Neural cell (in vitro differentiated cells): Measurements from ENCODE around the gene NR1H2. TPM values are rescaled to one million over a fixed set of nuclear protein-coding genes. Genes with fewer than 3 reads are reported as not detected.

Source experiments
- H2AFZ ChIP-seq: fragments of 200-600, 300-800 bp; sonication (generic), shearing (Covaris generic); 2 replicates; pipeline ENCODE4 v1.6.0; 2014; ENCODE audit warnings: low read depth, mild to moderate bottlenecking, antibody characterized with exemption, low read length, moderate library complexity
- H3F3A ChIP-seq: fragments of 200-600 bp; shearing (Covaris generic); 2 replicates; pipeline ENCODE4 v1.6.1; 2016; ENCODE audit warnings: mild to moderate bottlenecking, moderate library complexity, mixed read lengths, antibody characterized with exemption, low read length; ENCODE audit not compliant: insufficient read depth, poor library complexity, severe bottlenecking
- H3K27ac ChIP-seq: fragments of 200-600, 300-800 bp; sonication (generic), shearing (Covaris generic); 2 replicates; pipeline ENCODE4 v1.5.1; 2014; ENCODE audit warnings: mild to moderate bottlenecking, low read length, moderate library complexity
- H3K27me3 ChIP-seq: fragments of 300-800, 200-600 bp; sonication (generic), shearing (Covaris generic); 2 replicates; pipeline ENCODE4 v1.6.0; 2014; ENCODE audit warnings: mild to moderate bottlenecking, low read depth, low read length, moderate library complexity; ENCODE audit not compliant: insufficient read depth
- H3K36me3 ChIP-seq: fragments of 300-800, 200-600 bp; sonication (generic), shearing (Covaris generic); 2 replicates; pipeline ENCODE4 v1.5.1; 2014; ENCODE audit warnings: mild to moderate bottlenecking, antibody characterized with exemption, low read length, moderate library complexity; ENCODE audit not compliant: insufficient read depth
- H3K4me2 ChIP-seq: fragments of 300-800, 200-600 bp; sonication (generic), shearing (Covaris generic); 2 replicates; pipeline ENCODE4 v1.6.0; 2014; ENCODE audit warnings: mild to moderate bottlenecking, low read length
- H3K4me3 ChIP-seq: fragments of 300-800, 200-600 bp; sonication (generic), shearing (Covaris generic); 2 replicates; pipeline ENCODE4 v1.5.1; 2014; ENCODE audit warnings: mild to moderate bottlenecking, low read length, moderate library complexity
- H3K79me2 ChIP-seq: fragments of 200-600 bp; shearing (Covaris generic); replicated peaks from 2 replicates; pipeline ENCODE4 v1.6.0; 2014; ENCODE audit warnings: mild to moderate bottlenecking, low read length, moderate library complexity; ENCODE audit not compliant: insufficient read depth
- H3K9ac ChIP-seq: fragments of 300-800, 200-600 bp; sonication (generic), shearing (Covaris generic); 2 replicates; pipeline ENCODE4 v1.6.1; 2016; ENCODE audit warnings: mild to moderate bottlenecking, low read length, mixed read lengths
- H3K9me2 ChIP-seq: fragments of 200-600 bp; shearing (Covaris generic); 2 replicates; pipeline ENCODE4 v1.6.1; 2016; ENCODE audit warnings: mild to moderate bottlenecking, low read length, mixed read lengths; ENCODE audit not compliant: insufficient read depth
- H3K9me3 ChIP-seq: fragments of 200-600, 300-800 bp; sonication (generic), shearing (Covaris generic); 2 replicates; pipeline ENCODE4 v1.6.1; 2016; ENCODE audit warnings: mild to moderate bottlenecking, mixed run types, low read length, moderate library complexity, mixed read lengths
- H4K20me1 ChIP-seq: fragments of 200-600 bp; shearing (Covaris generic); 2 replicates; pipeline ENCODE4 v1.6.1; 2016; ENCODE audit warnings: mild to moderate bottlenecking, mixed run types; ENCODE audit not compliant: insufficient read depth
- CTCF ChIP-seq: fragments of 450-650 bp; IDR thresholded peaks from 2 replicates; pipeline ENCODE4 v1.5.1; 2014; ENCODE audit warnings: antibody characterized with exemption, mild to moderate bottlenecking, moderate library complexity; ENCODE audit not compliant: poor library complexity, severe bottlenecking
- EP300 ChIP-seq: fragments of 450-650 bp; conservative IDR thresholded peaks from 2 replicates; pipeline ENCODE4 v1.6.1; 2014; ENCODE audit warnings: antibody characterized with exemption, mild to moderate bottlenecking, moderate library complexity; ENCODE audit not compliant: poor library complexity, severe bottlenecking
- EZH2 ChIP-seq: fragments of 200-600, 300-800 bp; shearing (Covaris generic), sonication (generic); IDR thresholded peaks from 2 replicates; pipeline ENCODE4 v1.6.1; 2014; ENCODE audit warnings: antibody characterized with exemption, low read length, borderline replicate concordance, mild to moderate bottlenecking; ENCODE audit not compliant: insufficient read depth, poor library complexity, severe bottlenecking
- MXI1 ChIP-seq: fragments of 450-650 bp; conservative IDR thresholded peaks from 2 replicates; pipeline ENCODE4 v1.6.1; 2014; ENCODE audit warnings: antibody characterized with exemption, mild to moderate bottlenecking; ENCODE audit not compliant: poor library complexity, severe bottlenecking
- POLR2AphosphoS5 ChIP-seq: IDR thresholded peaks from 2 replicates; pipeline ENCODE4 v1.6.1; 2012
- RAD21 ChIP-seq: fragments of 450-650 bp; conservative IDR thresholded peaks from 2 replicates; pipeline ENCODE4 v1.6.1; 2014; ENCODE audit warnings: antibody characterized with exemption, mild to moderate bottlenecking, moderate library complexity
- REST ChIP-seq: IDR thresholded peaks from 2 replicates; pipeline ENCODE4 v1.6.1; 2012; ENCODE audit warnings: borderline replicate concordance
- SMC3 ChIP-seq: fragments of 450-650 bp; conservative IDR thresholded peaks from 2 replicates; pipeline ENCODE4 v1.6.1; 2014; ENCODE audit warnings: antibody characterized with exemption, mild to moderate bottlenecking, moderate library complexity; ENCODE audit not compliant: poor library complexity
- TAF1 ChIP-seq: IDR thresholded peaks from 2 replicates; pipeline ENCODE4 v1.6.1; 2012; ENCODE audit warnings: low read depth
- polyA plus RNA-seq: library from polyadenylated mRNA; depleted of rRNA; stranded (reverse); fragments of >200 nt; gene quantifications from 2 replicates; pipeline ENCODE4 v1.2.3, GENCODE V29; 2014

Gene NR1H2
- polyA plus RNA-seq, 1 donor from 2014 or later = 18.5 TPM

DNA sequence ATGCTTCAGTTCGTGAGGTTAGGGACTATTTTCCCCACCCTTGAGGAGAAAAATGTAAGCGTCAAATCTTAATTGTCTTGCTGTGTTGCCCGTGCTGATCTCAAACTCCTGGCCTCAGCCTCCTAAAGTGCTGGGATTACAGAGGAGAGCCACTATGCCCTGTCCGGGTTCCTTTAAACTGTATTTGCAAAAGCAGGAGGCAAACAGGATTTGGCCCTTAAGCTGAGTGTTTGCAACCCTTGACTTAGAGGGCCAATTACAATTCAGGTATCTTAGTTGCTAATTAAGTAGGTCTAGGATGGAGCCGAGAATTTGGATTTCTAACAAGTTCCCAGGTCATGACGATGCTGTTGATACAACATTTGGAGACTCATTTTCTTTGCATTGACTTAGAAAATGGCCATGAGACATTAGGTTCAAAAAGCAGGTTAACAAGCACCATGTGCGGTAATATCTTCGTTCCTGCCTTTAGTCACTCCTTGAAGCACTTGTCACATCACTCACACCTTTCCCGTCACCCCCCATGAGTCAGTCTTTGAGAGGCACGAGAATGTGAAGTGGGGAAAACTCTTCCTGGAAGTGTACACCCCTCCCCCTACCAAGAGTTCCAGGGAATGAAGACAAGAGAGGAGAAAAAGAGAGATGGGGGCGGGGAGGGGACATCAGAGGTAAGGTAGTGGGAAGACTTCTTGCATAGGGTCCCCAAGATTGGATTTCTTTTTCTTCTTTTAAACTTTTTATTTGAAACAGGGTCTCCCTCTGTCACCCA is 13.4 kb upstream of the NR1H2 start:
- Histone ChIP-seq H3K9ac (no peak overlapping the region), H3K9me2 (no peaks in the 10 kb centered on the region), H3K27ac (no peak overlapping the region), H4K20me1 (no peaks in the 10 kb centered on the region), H3F3A (no peaks in the 10 kb centered on the region), H2AFZ (no peak overlapping the region), H3K79me2 (no peaks in the 10 kb centered on the region), H3K4me2 (no peak overlapping the region), H3K27me3 (no peaks in the 10 kb centered on the region), H3K4me3 (no peak overlapping the region), H3K36me3 (no peaks in the 10 kb centered on the region), H3K9me3 (no peaks in the 10 kb centered on the region)
- TF ChIP-seq TAF1 = no peak
- no peak for TF ChIP-seq EP300
- TF ChIP-seq RAD21 = no peak
- no peak for TF ChIP-seq REST
- TF ChIP-seq CTCF = no peak
- TF ChIP-seq EZH2 = no peak
- no peak for TF ChIP-seq SMC3
- no peak for TF ChIP-seq MXI1
- no peak for TF ChIP-seq POLR2AphosphoS5

DNA sequence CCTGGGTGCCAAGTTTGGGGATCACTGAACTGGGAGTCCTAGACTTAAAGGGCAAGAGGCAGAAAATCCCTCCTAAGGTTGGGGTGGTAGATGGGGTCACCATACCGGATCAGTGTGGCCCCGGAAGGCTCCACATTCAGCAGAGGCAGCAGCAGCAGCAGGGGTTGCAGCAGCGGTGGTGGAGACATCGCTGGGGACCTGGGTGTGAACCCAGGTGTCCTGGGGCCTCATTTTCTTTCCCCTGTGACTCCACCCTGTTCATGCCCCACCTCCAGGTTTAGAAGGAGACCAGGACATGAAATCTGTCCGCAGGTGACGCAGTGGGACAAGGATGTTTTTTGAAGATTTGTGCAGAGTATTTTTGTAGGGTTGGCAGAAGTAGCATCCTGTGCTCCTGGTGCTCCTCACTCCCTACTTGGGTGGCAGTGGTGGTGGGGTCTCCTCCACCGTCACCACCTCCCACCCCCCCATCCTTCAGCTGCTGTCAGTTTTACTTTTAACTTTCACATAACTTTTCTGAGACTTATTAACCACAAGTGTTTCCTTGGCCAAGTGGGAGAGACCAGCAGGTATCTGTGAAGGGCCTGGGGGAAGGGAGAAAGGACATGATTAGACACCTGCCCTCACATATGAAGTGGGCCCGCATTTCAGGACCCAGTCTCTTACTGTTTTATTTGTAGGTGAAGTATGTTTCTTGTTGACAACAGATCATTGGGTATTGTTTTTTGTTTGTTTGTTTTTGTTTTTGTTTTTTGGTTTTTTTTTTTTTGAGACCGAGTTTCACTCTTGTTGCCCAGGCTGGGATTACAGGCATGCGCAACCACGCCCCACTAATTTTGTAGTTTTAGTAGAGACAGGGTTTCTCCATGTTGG is 10.6 kb upstream of the NR1H2 start, which contains the start of gene NAPSA:
TSS of gene NAPSA (minus strand) at position 206 of the 873 bp plus-strand sequence. CDS start at position 188, 18 bp downstream.
- TF ChIP-seq RAD21 = no peak
- TF ChIP-seq MXI1 = no peak
- TF ChIP-seq REST = no peak
- no peak for TF ChIP-seq CTCF
- no peak for TF ChIP-seq SMC3

More for the DNA sequence above, 10.6 kb upstream of the NR1H2 start, which contains the start of gene NAPSA:
- H3K4me3 ChIP-seq = no peak within 1 kb of the TSS
- H3K9me3 ChIP-seq = no peaks in the 10 kb centered on the region
- no peaks in the 10 kb centered on the region for H3K79me2 ChIP-seq
- H3K27me3 ChIP-seq = no peaks in the 10 kb centered on the region
- H3K27ac ChIP-seq = no peak within 1 kb of the TSS
- H3K36me3 ChIP-seq = no peaks in the 10 kb centered on the region
- no peak within 1 kb of the TSS for H3K4me2 ChIP-seq
- H3F3A ChIP-seq = no peaks in the 10 kb centered on the region
- H4K20me1 ChIP-seq = no peaks in the 10 kb centered on the region
- H3K9me2 ChIP-seq = no peaks in the 10 kb centered on the region
- no peak within 1 kb of the TSS for H2AFZ ChIP-seq
- no peak within 1 kb of the TSS for H3K9ac ChIP-seq
